A673 (cell line): Measurements from ENCODE around the gene SMIM5. TPM values are rescaled to one million over a fixed set of nuclear protein-coding genes. Genes with fewer than 3 reads are reported as not detected.

ENCODE experiments used
- BruUV-seq: library from RNA; stranded (reverse); fragments of 400-500 nt; replicated peaks from 2 replicates; lab custom pipeline; 2021; lab: Mats Ljungman, UMichigan
- CTCF ChIA-PET: fragments of 300-600 bp; sonication (Branson Sonifier 250); formaldehyde crosslinking; loops from one replicate; lab custom pipeline; 2022; ENCODE audit warnings: antibody characterized with exemption; lab: Charles Lee
- POLR2A ChIA-PET: fragments of 300-600 bp; sonication (Branson Sonifier 250); formaldehyde crosslinking; loops from one replicate; lab custom pipeline; 2022; ENCODE audit warnings: antibody characterized with exemption; ENCODE audit not compliant: low non-redundant PET; lab: Charles Lee
- DNase-seq: peaks from one replicate; pipeline ENCODE4 v3.0.0-alpha.2; 2015; ENCODE audit warnings: low spot score
- H3K27ac ChIP-seq: fragments of 200-600 bp; sonication (generic); 2 replicates; pipeline ENCODE4 v1.5.1; 2016; ENCODE audit warnings: mixed run types, low read depth, mild to moderate bottlenecking, mixed read lengths, antibody characterized with exemption, low read length; ENCODE audit not compliant: poor library complexity, severe bottlenecking
- H3K27me3 ChIP-seq: fragments of 200-600 bp; sonication (generic); replicated peaks from 2 replicates; pipeline ENCODE4 v1.6.1; 2017; ENCODE audit warnings: mixed run types, low read depth, mild to moderate bottlenecking, mixed read lengths, antibody characterized with exemption, low read length; ENCODE audit not compliant: insufficient read depth, poor library complexity
- H3K36me3 ChIP-seq: fragments of 200-600 bp; sonication (generic); 2 replicates; pipeline ENCODE4 v1.6.1; 2016; ENCODE audit warnings: mixed run types, mild to moderate bottlenecking, mixed read lengths, antibody characterized with exemption, low read length; ENCODE audit not compliant: insufficient read depth, poor library complexity, severe bottlenecking
- H3K4me1 ChIP-seq: fragments of 200-600 bp; sonication (generic); 2 replicates; pipeline ENCODE4 v1.6.1; 2017; ENCODE audit warnings: mixed run types, mild to moderate bottlenecking, mixed read lengths, antibody characterized with exemption, low read length; ENCODE audit not compliant: insufficient read depth, poor library complexity, severe bottlenecking
- H3K4me3 ChIP-seq: fragments of 200-600 bp; sonication (generic); 2 replicates; pipeline ENCODE4 v1.5.1; 2016; ENCODE audit warnings: low read depth, mixed run types, mild to moderate bottlenecking, mixed read lengths, low read length; ENCODE audit not compliant: poor library complexity, severe bottlenecking
- H3K9me3 ChIP-seq: fragments of 200-600 bp; sonication (generic); 2 replicates; pipeline ENCODE4 v1.6.1; 2016; ENCODE audit warnings: mixed run types, low read depth, mild to moderate bottlenecking, mixed read lengths, antibody characterized with exemption, low read length; ENCODE audit not compliant: poor library complexity, severe bottlenecking
- EZH2 ChIP-seq: fragments of 200-600 bp; sonication (generic); IDR thresholded peaks from 2 replicates; pipeline ENCODE4 v1.6.1; 2017; ENCODE audit warnings: borderline replicate concordance, low read depth, mild to moderate bottlenecking, mixed read lengths, antibody characterized with exemption, low read length; ENCODE audit not compliant: poor library complexity, severe bottlenecking
- intact Hi-C: fragments of 100-400 bp; cut with micrococcal nuclease; formaldehyde crosslinking; loops from one replicate; pipeline ENCODE4 v1.10.0; 2022; ENCODE audit not compliant: unreplicated experiment
- total RNA-seq: library from RNA; stranded (reverse); gene quantifications from 2 replicates; pipeline ENCODE4 v1.2.3, GENCODE V29; 2021
- TF ChIP-seq, protein P1 (sequence below): fragments of 300-800, 200-600 bp; sonication (generic); conservative IDR thresholded peaks from 2 replicates; pipeline ENCODE4 v1.5.1; 2017; ENCODE audit warnings: low read depth, mild to moderate bottlenecking, antibody characterized with exemption, low read length, moderate library complexity, mixed read lengths

The SMIM5 gene
- total RNA-seq, 1 experiment from 2014 or later: not detected

DNA sequence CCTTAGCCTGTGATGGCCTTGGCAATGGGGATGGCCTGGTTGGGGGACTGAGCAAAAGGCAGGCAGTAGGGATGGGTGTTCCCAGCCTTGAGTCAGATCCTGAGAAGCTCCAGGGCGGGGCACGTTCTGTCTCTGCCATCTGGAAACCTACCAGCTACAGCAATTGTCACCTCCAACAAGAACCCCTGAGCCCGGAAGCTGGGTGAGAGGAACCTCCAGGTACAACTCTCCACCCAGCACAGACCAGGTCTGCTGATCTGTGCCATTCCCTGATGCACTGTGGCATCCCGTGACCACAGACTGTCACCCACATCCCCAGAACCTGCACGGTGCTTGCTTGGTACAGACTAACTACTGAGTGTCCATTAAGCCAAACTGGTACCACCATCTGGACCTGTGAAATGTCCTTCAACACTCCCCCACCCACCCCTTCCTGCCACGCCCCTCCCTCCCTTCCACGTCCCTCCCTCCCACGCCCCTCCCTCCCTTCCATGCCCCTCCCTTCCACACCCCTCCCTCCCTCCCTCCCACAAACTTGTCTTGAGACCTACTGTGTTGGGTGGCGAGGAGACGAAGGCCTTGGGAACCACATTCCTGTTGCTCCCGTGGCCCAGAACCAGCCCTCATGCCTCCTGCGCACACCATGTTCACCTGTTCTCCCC is 29.1 kb upstream of the SMIM5 start:
- ChIA-PET POLR2A (interaction anchor here (0.6 kb wide), 1 partner anchor 1174 kb away, joined by 3 read pairs; no protein-coding TSS in a partner anchor), CTCF (interaction anchor here (0.6 kb wide), 1 partner anchor 619 kb away, joined by 6 read pairs; no protein-coding TSS in a partner anchor)
- BruUV-seq: no TSS peak

GRCh38 chr17:75605790-75606189 is 27.4 kb upstream of the SMIM5 start:
- Histone ChIP-seq H3K27me3 (no peaks in the 10 kb centered on the region), H3K36me3 (no peaks in the 10 kb centered on the region), H3K4me1 (no peaks in the 10 kb centered on the region), H3K9me3 (no peaks in the 10 kb centered on the region), H3K27ac (no peak overlapping the region), H3K4me3 (no peak overlapping the region)
- no peak for DNase-seq
- BruUV-seq: no TSS peak
- POLR2A ChIA-PET: no interaction called here
- CTCF ChIA-PET: no interaction called here
- TF ChIP-seq EZH2: no peak
- TF ChIP-seq, protein P1, sequence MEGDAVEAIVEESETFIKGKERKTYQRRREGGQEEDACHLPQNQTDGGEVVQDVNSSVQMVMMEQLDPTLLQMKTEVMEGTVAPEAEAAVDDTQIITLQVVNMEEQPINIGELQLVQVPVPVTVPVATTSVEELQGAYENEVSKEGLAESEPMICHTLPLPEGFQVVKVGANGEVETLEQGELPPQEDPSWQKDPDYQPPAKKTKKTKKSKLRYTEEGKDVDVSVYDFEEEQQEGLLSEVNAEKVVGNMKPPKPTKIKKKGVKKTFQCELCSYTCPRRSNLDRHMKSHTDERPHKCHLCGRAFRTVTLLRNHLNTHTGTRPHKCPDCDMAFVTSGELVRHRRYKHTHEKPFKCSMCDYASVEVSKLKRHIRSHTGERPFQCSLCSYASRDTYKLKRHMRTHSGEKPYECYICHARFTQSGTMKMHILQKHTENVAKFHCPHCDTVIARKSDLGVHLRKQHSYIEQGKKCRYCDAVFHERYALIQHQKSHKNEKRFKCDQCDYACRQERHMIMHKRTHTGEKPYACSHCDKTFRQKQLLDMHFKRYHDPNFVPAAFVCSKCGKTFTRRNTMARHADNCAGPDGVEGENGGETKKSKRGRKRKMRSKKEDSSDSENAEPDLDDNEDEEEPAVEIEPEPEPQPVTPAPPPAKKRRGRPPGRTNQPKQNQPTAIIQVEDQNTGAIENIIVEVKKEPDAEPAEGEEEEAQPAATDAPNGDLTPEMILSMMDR: no peak
- intact Hi-C loops: no loop called here

More for the DNA sequence above, 29.1 kb upstream of the SMIM5 start:
- no peaks in the 10 kb centered on the region for H3K27me3 ChIP-seq
- no peak overlapping the region for H3K4me3 ChIP-seq
- intact Hi-C loops: no loop called here
- H3K36me3 ChIP-seq: no peaks in the 10 kb centered on the region
- no peaks in the 10 kb centered on the region for H3K4me1 ChIP-seq
- DNase-seq: no peak
- H3K27ac ChIP-seq: no peak overlapping the region
- no peaks in the 10 kb centered on the region for H3K9me3 ChIP-seq
- TF ChIP-seq, protein P1: no peak
- no peak for TF ChIP-seq EZH2

GRCh38 chr17:75607086-75607485 is 26.1 kb upstream of the SMIM5 start:
- H3K4me1 ChIP-seq: no peaks in the 10 kb centered on the region
- H3K27ac ChIP-seq: no peak overlapping the region
- no peak overlapping the region for H3K4me3 ChIP-seq
- no peaks in the 10 kb centered on the region for H3K36me3 ChIP-seq
- no TSS peak for BruUV-seq
- DNase-seq: no peak
- no peaks in the 10 kb centered on the region for H3K9me3 ChIP-seq
- TF ChIP-seq, protein P1: no peak
- no peak for TF ChIP-seq EZH2
- intact Hi-C loops: no loop called here
- CTCF ChIA-PET: no interaction called here
- H3K27me3 ChIP-seq: no peaks in the 10 kb centered on the region
- POLR2A ChIA-PET: no interaction called here
